Left lung (tissue), 10 donors: ENCODE data around the gene SMAD4. TPM values are rescaled to one million over a fixed set of nuclear protein-coding genes. Genes with fewer than 3 reads are reported as not detected.
"Not testable (repeated sequence)": the region's sequence is repeated elsewhere in the genome, so short reads cannot be mapped to it uniquely, and the experiment has no call there.

Experiments used
- ATAC-seq: fragments of 200-7000 bp; cut with Tn5 transposase; one replicate; pipeline ENCODE4 v1.9.1; 2020; ENCODE audit warnings: moderate library complexity
- DNase-seq, 4 donors: peaks; one replicate each; pipeline ENCODE4 v3.0.0-alpha.2; 2013 to 2020
- H3K27ac ChIP-seq, 2 donors: fragments of 200-600 bp; sonication (generic) in 1 of 2; one replicate each; pipeline versions ENCODE4 v1.5.0 to v1.8.0; 2020 to 2021
- H3K27me3 ChIP-seq, 2 donors: fragments of 200-600 bp; sonication (generic) in 1 of 2; one replicate each; pipeline versions ENCODE4 v1.5.0 to v1.8.0; 2020 to 2021
- H3K36me3 ChIP-seq, 2 donors: fragments of 200-600 bp; sonication (generic) in 1 of 2; one replicate each; pipeline versions ENCODE4 v1.5.0 to v1.8.0; 2020 to 2021
- H3K4me1 ChIP-seq, 2 donors: fragments of 200-600 bp; one replicate each; pipeline ENCODE4 v1.8.0; 2021
- H3K4me3 ChIP-seq, 2 donors: fragments of 200-600 bp; sonication (generic) in 1 of 2; one replicate each; pipeline versions ENCODE4 v1.5.0 to v1.8.0; 2020 to 2021; ENCODE audit warnings: mild to moderate bottlenecking in 1 of 2
- H3K9me3 ChIP-seq, 2 donors: fragments of 200-600 bp; sonication (generic) in 1 of 2; one replicate each; pipeline versions ENCODE4 v1.5.0 to v1.8.0; 2020 to 2021
- intact Hi-C, 2 donors: fragments of 100-400 bp; cut with DNase I; formaldehyde crosslinking; loops; one replicate each; pipeline versions ENCODE4 v1.11.2 to v1.14.2; 2022
- polyA plus RNA-seq, 6 donors: library from polyadenylated mRNA; unstranded; fragments of 120-200 nt; gene quantifications; one replicate each; pipeline ENCODE4 v1.2.1, GENCODE V29; 2013; ENCODE audit not compliant: insufficient read length in 6 of 6
- total RNA-seq, 2 donors: library from RNA; stranded (reverse); fragmentation: NEBNext Ultra II Directional; extraction: Animal tissue kit (Norgen Biotek cat#: 25700); gene quantifications; one replicate each; pipeline ENCODE4 v1.2.1, GENCODE V29; 2021
- TF ChIP-seq, protein P1 (sequence below), 2 donors: fragments of 200-600 bp; sonication (generic) in 1 of 2; IDR thresholded peaks; one replicate each; pipeline versions ENCODE4 v1.5.0 to v1.8.0; 2021; ENCODE audit warnings: antibody characterized with exemption in 2 of 2
- donor health status: DM: no; HTN: yes; CAD: no.
- donor health status: DM: no; HTN: no; CAD: no.

The SMAD4 gene
- total and polyA plus RNA-seq, 8 donors, result 90.7 to 170 (median 143) TPM

DNA sequence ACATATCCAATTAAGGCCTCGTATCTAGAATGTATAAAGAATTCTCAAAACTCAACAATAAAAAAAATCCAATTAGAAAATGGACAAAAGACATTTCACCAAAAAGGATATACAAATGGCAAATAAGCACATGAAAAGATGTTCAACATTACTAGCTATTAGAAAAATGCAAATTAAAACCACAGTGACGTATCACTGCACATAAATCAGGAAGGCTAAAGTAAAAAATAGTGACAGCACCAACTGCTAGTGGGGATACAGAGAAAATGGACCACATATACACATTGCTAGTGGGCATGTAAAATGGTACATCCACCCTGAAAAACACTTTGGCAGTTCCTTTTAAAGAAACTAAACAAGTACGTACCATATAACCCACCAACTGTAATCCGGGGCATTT, 59.7 kb downstream of the SMAD4 start:
- intact Hi-C loops, result no loop called here
- H3K4me3 ChIP-seq, result no peak overlapping the region
- peaks cover 0 to 16% of the 10 kb centered on the region in 2 donors for H3K9me3 ChIP-seq
- H3K27ac ChIP-seq, result no peak overlapping the region
- ATAC-seq (no peak), DNase-seq (no peak)
- no peaks in the 10 kb centered on the region for H3K27me3 ChIP-seq
- H3K4me1 ChIP-seq, result no peaks in the 10 kb centered on the region
- peaks cover 0 to 21% of the 10 kb centered on the region in 2 donors for H3K36me3 ChIP-seq
- TF ChIP-seq, protein P1, sequence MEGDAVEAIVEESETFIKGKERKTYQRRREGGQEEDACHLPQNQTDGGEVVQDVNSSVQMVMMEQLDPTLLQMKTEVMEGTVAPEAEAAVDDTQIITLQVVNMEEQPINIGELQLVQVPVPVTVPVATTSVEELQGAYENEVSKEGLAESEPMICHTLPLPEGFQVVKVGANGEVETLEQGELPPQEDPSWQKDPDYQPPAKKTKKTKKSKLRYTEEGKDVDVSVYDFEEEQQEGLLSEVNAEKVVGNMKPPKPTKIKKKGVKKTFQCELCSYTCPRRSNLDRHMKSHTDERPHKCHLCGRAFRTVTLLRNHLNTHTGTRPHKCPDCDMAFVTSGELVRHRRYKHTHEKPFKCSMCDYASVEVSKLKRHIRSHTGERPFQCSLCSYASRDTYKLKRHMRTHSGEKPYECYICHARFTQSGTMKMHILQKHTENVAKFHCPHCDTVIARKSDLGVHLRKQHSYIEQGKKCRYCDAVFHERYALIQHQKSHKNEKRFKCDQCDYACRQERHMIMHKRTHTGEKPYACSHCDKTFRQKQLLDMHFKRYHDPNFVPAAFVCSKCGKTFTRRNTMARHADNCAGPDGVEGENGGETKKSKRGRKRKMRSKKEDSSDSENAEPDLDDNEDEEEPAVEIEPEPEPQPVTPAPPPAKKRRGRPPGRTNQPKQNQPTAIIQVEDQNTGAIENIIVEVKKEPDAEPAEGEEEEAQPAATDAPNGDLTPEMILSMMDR (IDR thresholded peaks at IDR 0.05), result no peak

DNA sequence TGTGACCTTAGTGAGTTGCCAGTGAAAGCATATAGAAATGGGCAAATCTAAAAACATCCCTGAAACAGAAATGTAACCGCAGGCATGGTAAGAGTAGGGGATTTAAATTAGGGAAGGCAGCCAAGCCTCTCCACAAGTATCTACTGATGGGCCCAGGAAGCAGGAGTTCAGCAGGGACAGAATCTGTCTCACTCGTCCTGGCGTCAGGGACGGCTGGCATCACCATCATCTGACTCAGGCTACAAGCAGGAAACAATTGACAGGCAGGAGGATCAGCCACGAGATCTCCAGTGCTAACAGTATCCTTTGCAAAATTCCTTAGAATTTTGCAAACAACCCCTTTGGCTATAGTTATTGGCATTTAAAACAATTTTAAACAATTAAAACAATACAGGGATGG, 61.3 kb downstream of the SMAD4 start:
- no peaks in the 10 kb centered on the region for H3K4me1 ChIP-seq
- DNase-seq (no peak), ATAC-seq (no peak)
- H3K27ac ChIP-seq, result no peak overlapping the region
- TF ChIP-seq, protein P1 (IDR thresholded peaks at IDR 0.05), result no peak
- no peaks in the 10 kb centered on the region for H3K27me3 ChIP-seq
- peaks cover 0 to 5% of the 10 kb centered on the region in 2 donors for H3K36me3 ChIP-seq
- intact Hi-C loops, result no loop called here
- H3K9me3 ChIP-seq, result peaks cover 0 to 16% of the 10 kb centered on the region in 2 donors
- H3K4me3 ChIP-seq, result no peak overlapping the region

GRCh38 chr18:51092117-51092516, 62.1 kb downstream of the SMAD4 start:
- H3K36me3 ChIP-seq, result no peaks in the 10 kb centered on the region
- H3K4me3 ChIP-seq, result no peak overlapping the region
- no peaks in the 10 kb centered on the region for H3K27me3 ChIP-seq
- H3K9me3 ChIP-seq, result peaks cover 0 to 16% of the 10 kb centered on the region in 2 donors
- DNase-seq (peak in 1 of 4 donors; percentile 36), ATAC-seq (peak; percentile 88)
- TF ChIP-seq, protein P1 (IDR thresholded peaks at IDR 0.05), result no peak
- intact Hi-C loops, result no loop called here
- H3K4me1 ChIP-seq, result no peaks in the 10 kb centered on the region
- H3K27ac ChIP-seq, result no peak overlapping the region

- ATAC-seq, H3K9me3 ChIP-seq, H3K4me1 ChIP-seq, intact Hi-C loops, DNase-seq, H3K27me3 ChIP-seq, H3K36me3 ChIP-seq, H3K4me3 ChIP-seq, H3K27ac ChIP-seq: not testable (repeated sequence)
Observed at GRCh38 chr18:51092967-51093366, 63.0 kb downstream of the SMAD4 start.

GRCh38 chr18:51097021-51097822, 67.2 kb downstream of the SMAD4 start:
- Histone ChIP-seq H3K9me3 (no peaks in the 10 kb centered on the region), H3K27ac (no peak overlapping the region), H3K4me1 (no peaks in the 10 kb centered on the region), H3K4me3 (no peak overlapping the region), H3K36me3 (no peaks in the 10 kb centered on the region), H3K27me3 (no peaks in the 10 kb centered on the region)
- TF ChIP-seq, protein P1 (IDR thresholded peaks at IDR 0.05), result no peak
- intact Hi-C loops, result no loop called here
- DNase-seq (no peak), ATAC-seq (no peak)
